H9 (cell line): ENCODE measurements around the gene RPL22L1. TPM values are rescaled to one million over a fixed set of nuclear protein-coding genes. Genes with fewer than 3 reads are reported as not detected.

Experiments
- DNase-seq: peaks from one replicate; pipeline ENCODE4 v3.0.0-alpha.2; 2017
- H2AFZ ChIP-seq: one replicate; pipeline ENCODE4 v1.6.1; 2013; ENCODE audit warnings: mild to moderate bottlenecking, low read length, control low read depth, moderate library complexity
- H2AK5ac ChIP-seq: 2 replicates; pipeline ENCODE4 v1.6.1; 2013; ENCODE audit warnings: low read length, control low read depth, mixed read lengths; ENCODE audit not compliant: insufficient read length
- H2BK120ac ChIP-seq: one replicate; pipeline ENCODE4 v1.6.1; 2013; ENCODE audit warnings: low read depth, mild to moderate bottlenecking, low read length, control low read depth, inconsistent platforms; ENCODE audit not compliant: poor library complexity, severe bottlenecking
- H2BK12ac ChIP-seq: 2 replicates; pipeline ENCODE4 v1.6.1; 2013; ENCODE audit warnings: low read length, control low read depth, mixed read lengths, low read depth; ENCODE audit not compliant: insufficient read length
- H2BK15ac ChIP-seq: 2 replicates; pipeline ENCODE4 v1.6.1; 2013; ENCODE audit warnings: low read depth, low read length, control low read depth
- H2BK20ac ChIP-seq: one replicate; pipeline ENCODE4 v1.6.1; 2013; ENCODE audit warnings: low read depth, mild to moderate bottlenecking, low read length, control low read depth, inconsistent platforms; ENCODE audit not compliant: poor library complexity, severe bottlenecking
- H2BK5ac ChIP-seq: 2 replicates; pipeline ENCODE4 v1.6.1; 2013; ENCODE audit warnings: low read length, control low read depth, mixed read lengths; ENCODE audit not compliant: insufficient read length
- H3K14ac ChIP-seq: 2 replicates; pipeline ENCODE4 v1.6.1; 2013; ENCODE audit warnings: low read length, control low read depth; ENCODE audit not compliant: insufficient read depth
- H3K18ac ChIP-seq: 2 replicates; pipeline ENCODE4 v1.6.1; 2013; ENCODE audit warnings: low read depth, mild to moderate bottlenecking, mixed read lengths, low read length, control low read depth; ENCODE audit not compliant: insufficient read length
- H3K23ac ChIP-seq: 2 replicates; pipeline ENCODE4 v1.6.1; 2013; ENCODE audit warnings: low read length, control low read depth, mixed read lengths, low read depth; ENCODE audit not compliant: insufficient read length
- H3K23me2 ChIP-seq: 2 replicates; pipeline ENCODE4 v1.6.1; 2013; ENCODE audit warnings: low read depth, mild to moderate bottlenecking, mixed read lengths, low read length, control low read depth; ENCODE audit not compliant: insufficient read length, poor library complexity, severe bottlenecking
- H3K27ac ChIP-seq: 2 replicates; pipeline ENCODE4 v1.5.1; 2013; ENCODE audit warnings: low read length, control low read depth, mixed read lengths, low read depth; ENCODE audit not compliant: insufficient read length
- H3K27me3 ChIP-seq: 2 replicates; pipeline ENCODE4 v1.6.1; 2013; ENCODE audit warnings: low read length, control low read depth, inconsistent platforms; ENCODE audit not compliant: insufficient read depth
- H3K4ac ChIP-seq: 2 replicates; pipeline ENCODE4 v1.6.1; 2013; ENCODE audit warnings: low read depth, mild to moderate bottlenecking, control low read depth, inconsistent platforms, low read length, moderate library complexity
- H3K4me1 ChIP-seq: 2 replicates; pipeline ENCODE4 v1.6.1; 2013; ENCODE audit warnings: low read length, control low read depth, inconsistent platforms; ENCODE audit not compliant: insufficient read depth
- H3K4me2 ChIP-seq: 2 replicates; pipeline ENCODE4 v1.6.1; 2013; ENCODE audit warnings: low read length, control low read depth, mixed read lengths; ENCODE audit not compliant: insufficient read length, insufficient read depth
- H3K56ac ChIP-seq: 2 replicates; pipeline ENCODE4 v1.6.1; 2013; ENCODE audit warnings: low read depth, mild to moderate bottlenecking, mixed read lengths, low read length, control low read depth; ENCODE audit not compliant: insufficient read length
- H3K79me1 ChIP-seq: 2 replicates; pipeline ENCODE4 v1.6.1; 2013; ENCODE audit warnings: low read depth, mild to moderate bottlenecking, moderate library complexity, low read length, control low read depth, inconsistent platforms; ENCODE audit not compliant: insufficient read depth, poor library complexity, severe bottlenecking
- H3K79me2 ChIP-seq: 2 replicates; pipeline ENCODE4 v1.6.1; 2013; ENCODE audit warnings: low read length, control low read depth, inconsistent platforms; ENCODE audit not compliant: insufficient read depth
- H3K9ac ChIP-seq: 2 replicates; pipeline ENCODE4 v1.6.1; 2013; ENCODE audit warnings: low read length, control low read depth, mixed read lengths; ENCODE audit not compliant: insufficient read length; ENCODE audit errors: extremely low read depth
- H3K9me3 ChIP-seq: one replicate; pipeline ENCODE4 v1.6.1; 2013; ENCODE audit warnings: low read depth, low read length, inconsistent platforms; ENCODE audit not compliant: control insufficient read depth
- H3T11ph ChIP-seq: one replicate; pipeline ENCODE4 v1.6.1; 2013; ENCODE audit warnings: mild to moderate bottlenecking, low read length, control low read depth, inconsistent platforms
- H4K20me1 ChIP-seq: one replicate; pipeline ENCODE4 v1.6.1; 2013; ENCODE audit not compliant: control insufficient read depth, insufficient read length, insufficient read depth
- H4K5ac ChIP-seq: 2 replicates; pipeline ENCODE4 v1.6.1; 2013; ENCODE audit warnings: low read depth, mild to moderate bottlenecking, mixed read lengths, low read length, control low read depth; ENCODE audit not compliant: insufficient read length
- H4K8ac ChIP-seq: replicated peaks from 2 replicates; pipeline ENCODE4 v1.6.1; 2013; ENCODE audit warnings: low read length, control low read depth, mixed read lengths, low read depth; ENCODE audit not compliant: insufficient read length
- H4K91ac ChIP-seq: 2 replicates; pipeline ENCODE4 v1.6.1; 2013; ENCODE audit warnings: low read depth, mild to moderate bottlenecking, moderate library complexity, mixed read lengths, low read length, control low read depth; ENCODE audit not compliant: insufficient read length
- H3K27ac Mint-ChIP-seq, 3 experiments: 2 replicates in 2 of 3; 3 replicates in 1 of 3; pipeline ENCODE4 v1.8.0; 2020 to 2021; ENCODE audit warnings: mixed read lengths in 3 of 3, mild to moderate bottlenecking in 1 of 3, moderate library complexity in 1 of 3
- H3K27me3 Mint-ChIP-seq: 2 replicates; pipeline ENCODE4 v1.8.0; 2021; ENCODE audit warnings: low read depth, mild to moderate bottlenecking, moderate library complexity, mixed read lengths
- H3K36me3 Mint-ChIP-seq, 3 experiments: 2 replicates in 2 of 3; 3 replicates in 1 of 3; pipeline ENCODE4 v1.8.0; 2020 to 2021; ENCODE audit warnings: low read depth in 3 of 3, mixed read lengths in 3 of 3; ENCODE audit not compliant: insufficient read depth in 1 of 3
- H3K4me1 Mint-ChIP-seq, 2 experiments: 2 replicates each; pipeline ENCODE4 v1.8.0; 2020; ENCODE audit warnings: mixed read lengths in 2 of 2
- H3K4me3 Mint-ChIP-seq, 2 experiments: 2 replicates in 1 of 2; 3 replicates in 1 of 2; pipeline ENCODE4 v1.8.0; 2020 to 2021; ENCODE audit warnings: mild to moderate bottlenecking in 2 of 2, mixed read lengths in 2 of 2, moderate library complexity in 1 of 2
- H3K9me3 Mint-ChIP-seq, 2 experiments: 2 replicates in 1 of 2; 3 replicates in 1 of 2; pipeline ENCODE4 v1.8.0; 2020; ENCODE audit warnings: mild to moderate bottlenecking in 2 of 2, mixed read lengths in 2 of 2, moderate library complexity in 1 of 2
- CTCF ChIP-seq: fragments of 200-600 bp; sonication (generic); conservative IDR thresholded peaks from 3 replicates; pipeline ENCODE4 v1.8.0; 2021; ENCODE audit warnings: antibody characterized with exemption, mild to moderate bottlenecking
- whole genome bisulfite sequencing: extraction: QIAGEN DNeasy Blood & Tissue Kit; methylation state at CpG from one replicate; pipeline ENCODE4 v1.1.7; 2013; ENCODE audit warnings: missing lambda C conversion rate, low lambda C conversion rate, mixed read lengths; ENCODE audit not compliant: insufficient read length; ENCODE audit errors: extremely low coverage; 5-methylcytosine and 5-hydroxymethylcytosine counted together
- total RNA-seq: library from RNA; stranded (reverse); gene quantifications from 2 replicates; pipeline ENCODE4 v1.2.1, GENCODE V29; 2021

The RPL22L1 gene
- total RNA-seq, 1 experiment from 2014 or later, result 100 TPM

DNA sequence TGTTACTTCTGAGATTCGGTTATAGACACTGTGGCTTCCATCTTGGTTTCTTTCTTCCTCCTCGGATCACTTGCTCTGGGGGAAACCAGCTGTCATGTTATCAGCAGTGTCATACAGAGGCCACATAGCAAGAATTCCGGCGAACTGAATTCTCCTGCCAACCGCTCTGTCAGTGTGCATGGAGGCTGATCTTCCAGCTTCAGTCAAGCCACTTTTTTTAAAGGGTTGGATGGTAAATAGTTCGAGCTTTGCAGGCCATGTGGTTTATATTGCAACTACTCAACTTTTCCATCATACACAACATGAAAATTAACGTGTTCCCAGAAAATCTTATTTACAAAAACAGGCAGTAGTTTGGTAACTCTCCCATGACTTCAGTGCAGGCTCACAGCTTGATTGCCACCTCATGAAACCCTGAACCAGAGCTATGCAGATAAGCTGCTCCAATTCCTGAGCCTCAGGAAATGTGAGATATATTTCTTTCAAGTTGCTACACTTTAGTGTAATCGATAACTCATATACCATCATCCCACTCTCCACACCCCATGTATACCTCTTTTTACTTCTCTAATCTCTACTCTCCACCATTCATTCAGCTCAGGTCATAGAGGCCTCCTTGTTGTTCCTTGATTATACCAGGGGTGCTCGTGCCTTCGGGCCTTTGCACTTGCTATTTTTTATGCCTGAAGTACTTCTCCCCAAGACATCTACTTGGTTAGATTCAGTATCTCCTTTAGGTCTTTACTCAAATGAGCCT, 7.2 kb downstream of the RPL22L1 start:
- H3K27ac Mint-ChIP-seq, result no peak overlapping the region
- H3K79me1 ChIP-seq, result no peaks in the 10 kb centered on the region
- peaks cover 16 to 34% (median 21%) of the 10 kb centered on the region in 3 experiments for H3K36me3 Mint-ChIP-seq
- H4K5ac ChIP-seq, result no peak overlapping the region
- H3K9me3 Mint-ChIP-seq, result no peaks in the 10 kb centered on the region
- H2BK5ac ChIP-seq, result no peak overlapping the region
- H3K4me3 Mint-ChIP-seq, result no peak overlapping the region
- DNase-seq, result no peak
- no peak overlapping the region for H2AFZ ChIP-seq
- no peak overlapping the region for H3K56ac ChIP-seq
- WGBS, result 100% methylated on average over 1 of the region's 10 CpGs
- no peak overlapping the region for H3K9ac ChIP-seq
- no peak overlapping the region for H4K8ac ChIP-seq
- no peak overlapping the region for H3K14ac ChIP-seq
- H3K23me2 ChIP-seq, result no peaks in the 10 kb centered on the region
- no peak overlapping the region for H2BK12ac ChIP-seq
- no peak overlapping the region for H3K18ac ChIP-seq
- H3K79me2 ChIP-seq, result no peaks in the 10 kb centered on the region
- no peak overlapping the region for H2AK5ac ChIP-seq
- TF ChIP-seq CTCF, result no peak
- no peaks in the 10 kb centered on the region for H3K27me3 ChIP-seq
- no peak overlapping the region for H2BK20ac ChIP-seq
- H3K4me1 Mint-ChIP-seq, result peaks cover 9 to 10% of the 10 kb centered on the region in 2 experiments
- H2BK15ac ChIP-seq, result no peak overlapping the region
- no peak overlapping the region for H3K27ac ChIP-seq
- H3K4ac ChIP-seq, result no peak overlapping the region
- H3K23ac ChIP-seq, result no peak overlapping the region
- no peaks in the 10 kb centered on the region for H3K4me1 ChIP-seq
- H2BK120ac ChIP-seq, result no peak overlapping the region
- H3K4me2 ChIP-seq, result no peak overlapping the region
- H3T11ph ChIP-seq, result no peak overlapping the region
- no peaks in the 10 kb centered on the region for H3K27me3 Mint-ChIP-seq
- H4K91ac ChIP-seq, result no peak overlapping the region
- H4K20me1 ChIP-seq, result no peaks in the 10 kb centered on the region
- no peaks in the 10 kb centered on the region for H3K9me3 ChIP-seq
